ENCODE measurements around the gene CRACR2A.

Gene CRACR2A

DNA sequence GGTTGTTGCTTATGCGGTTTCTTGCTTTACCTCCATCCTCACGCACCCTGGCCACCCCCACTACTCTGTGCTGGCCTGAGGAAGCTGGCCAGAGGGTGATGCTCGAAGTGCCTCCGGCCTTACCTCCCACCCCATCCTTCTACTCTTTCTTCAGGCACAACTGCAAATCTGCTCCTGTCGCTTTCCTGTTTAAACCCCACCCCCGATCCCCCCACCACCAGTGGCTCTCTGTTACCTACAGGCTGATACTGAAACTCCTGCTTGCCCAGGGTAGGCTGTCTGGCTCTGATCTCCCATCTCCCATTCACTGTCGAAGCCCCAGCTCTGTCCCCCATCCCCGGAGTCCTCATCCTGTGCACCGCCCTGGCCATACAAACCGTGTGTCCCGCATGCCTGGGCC lies 150.4 kb downstream of the CRACR2A start:
- DNase-seq (ENCODE audit: low read depth) = no peak
- no peak overlapping the region for H3K4me3 ChIP-seq (ENCODE audit: low read length)
- TF ChIP-seq, protein P1, sequence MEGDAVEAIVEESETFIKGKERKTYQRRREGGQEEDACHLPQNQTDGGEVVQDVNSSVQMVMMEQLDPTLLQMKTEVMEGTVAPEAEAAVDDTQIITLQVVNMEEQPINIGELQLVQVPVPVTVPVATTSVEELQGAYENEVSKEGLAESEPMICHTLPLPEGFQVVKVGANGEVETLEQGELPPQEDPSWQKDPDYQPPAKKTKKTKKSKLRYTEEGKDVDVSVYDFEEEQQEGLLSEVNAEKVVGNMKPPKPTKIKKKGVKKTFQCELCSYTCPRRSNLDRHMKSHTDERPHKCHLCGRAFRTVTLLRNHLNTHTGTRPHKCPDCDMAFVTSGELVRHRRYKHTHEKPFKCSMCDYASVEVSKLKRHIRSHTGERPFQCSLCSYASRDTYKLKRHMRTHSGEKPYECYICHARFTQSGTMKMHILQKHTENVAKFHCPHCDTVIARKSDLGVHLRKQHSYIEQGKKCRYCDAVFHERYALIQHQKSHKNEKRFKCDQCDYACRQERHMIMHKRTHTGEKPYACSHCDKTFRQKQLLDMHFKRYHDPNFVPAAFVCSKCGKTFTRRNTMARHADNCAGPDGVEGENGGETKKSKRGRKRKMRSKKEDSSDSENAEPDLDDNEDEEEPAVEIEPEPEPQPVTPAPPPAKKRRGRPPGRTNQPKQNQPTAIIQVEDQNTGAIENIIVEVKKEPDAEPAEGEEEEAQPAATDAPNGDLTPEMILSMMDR (IDR thresholded peaks at IDR 0.05; ENCODE audit: insufficient read depth, low read depth, low read length, missing control alignments) = no peak

DNA sequence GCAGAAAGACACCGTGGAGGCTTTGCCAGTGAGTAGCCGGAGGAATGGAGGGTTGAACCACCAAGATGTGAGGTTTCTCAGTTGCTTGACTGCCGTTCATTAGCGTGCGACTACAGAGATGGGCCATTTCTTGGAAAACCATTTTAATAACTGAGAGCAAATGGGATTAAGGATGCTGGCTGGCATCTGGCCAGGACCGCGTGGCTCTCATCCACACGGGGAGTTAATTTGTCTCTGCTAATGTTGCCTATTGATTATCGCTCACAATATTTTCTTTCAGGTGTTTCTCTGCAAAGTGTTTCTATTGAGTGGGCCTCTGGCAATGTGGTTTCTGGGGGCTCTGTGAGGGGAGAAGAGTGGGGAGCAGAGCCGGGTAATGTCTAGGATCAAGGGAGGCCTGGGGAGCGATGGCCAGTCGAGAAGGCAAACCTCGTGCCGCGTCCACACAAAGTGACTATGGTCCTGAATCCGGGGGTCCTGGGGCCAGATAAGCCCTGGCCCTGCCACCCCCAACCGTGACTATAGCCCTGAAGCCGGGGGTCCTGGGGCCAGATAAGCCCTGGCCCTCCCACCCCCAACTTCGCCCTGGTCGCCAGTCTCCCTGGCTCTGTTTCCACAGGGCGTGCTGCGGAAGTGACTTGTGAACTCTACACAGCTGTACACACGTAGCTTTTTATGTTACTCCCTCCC lies 151.3 kb downstream of the CRACR2A start:
- TF ChIP-seq, protein P1 (IDR thresholded peaks at IDR 0.05; ENCODE audit: insufficient read depth, low read depth, low read length, missing control alignments) = no peak
- no peak overlapping the region for H3K4me3 ChIP-seq (ENCODE audit: low read length)
- DNase-seq (ENCODE audit: low read depth) = no peak

DNA sequence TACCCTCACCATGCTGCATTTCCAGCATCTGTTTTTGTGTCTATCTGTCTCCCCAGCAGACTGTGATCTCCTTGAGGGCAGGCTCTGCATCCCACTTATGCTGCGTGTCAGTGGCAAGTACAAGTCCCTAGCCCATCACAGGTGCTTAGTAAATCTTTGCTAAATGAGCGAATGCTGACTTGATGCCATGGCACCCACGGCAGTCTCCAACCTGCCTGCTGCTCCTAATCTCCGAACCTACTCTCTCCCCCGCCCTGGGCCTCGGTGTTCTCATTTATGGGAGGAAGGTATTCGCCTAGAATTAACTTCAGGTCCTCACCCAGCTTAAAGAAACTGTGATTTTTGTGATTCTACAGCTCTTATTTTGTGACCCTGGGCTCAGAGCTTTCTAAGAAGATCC lies 152.0 kb downstream of the CRACR2A start:
- TF ChIP-seq, protein P1 (IDR thresholded peaks at IDR 0.05; ENCODE audit: insufficient read depth, low read depth, low read length, missing control alignments) = no peak
- no peak for DNase-seq (ENCODE audit: low read depth)
- no peak overlapping the region for H3K4me3 ChIP-seq (ENCODE audit: low read length)

DNA sequence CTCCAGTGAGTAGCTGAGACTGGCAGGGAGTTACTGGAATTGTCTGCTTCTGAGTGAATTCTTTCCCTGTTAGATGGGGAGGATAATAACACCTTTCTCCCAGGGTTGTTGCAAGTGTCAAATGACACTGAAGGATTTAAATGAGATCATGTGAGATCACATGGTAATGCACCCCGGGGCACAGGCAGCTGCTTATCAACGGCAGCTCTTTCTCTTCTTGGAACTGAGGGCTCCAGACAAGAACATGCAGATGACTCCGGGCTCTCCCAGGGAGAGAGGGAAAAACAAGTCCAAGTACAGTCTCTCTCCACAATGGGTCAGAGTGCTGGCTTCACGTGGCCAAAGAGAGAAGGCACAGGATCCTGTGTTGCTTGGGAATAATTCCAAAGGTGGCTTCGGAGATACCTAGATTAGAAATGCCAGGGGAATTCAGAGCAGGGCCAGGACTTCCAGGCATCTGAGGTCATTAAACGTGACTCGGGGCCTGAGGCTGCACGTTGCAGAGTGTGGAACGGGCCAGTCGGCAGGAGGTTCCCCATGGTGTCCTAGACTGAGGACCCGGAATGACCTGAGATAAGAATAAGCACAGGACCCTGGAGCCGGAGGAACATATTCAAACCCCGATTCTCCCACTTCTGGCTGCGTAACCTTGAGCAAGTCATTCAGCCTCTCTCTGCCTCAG lies 152.7 kb downstream of the CRACR2A start:
- DNase-seq (ENCODE audit: low read depth) = peak; percentile 14
- no peak overlapping the region for H3K4me3 ChIP-seq (ENCODE audit: low read length)
- TF ChIP-seq, protein P1 (IDR thresholded peaks at IDR 0.05; ENCODE audit: insufficient read depth, low read depth, low read length, missing control alignments) = no peak

DNA sequence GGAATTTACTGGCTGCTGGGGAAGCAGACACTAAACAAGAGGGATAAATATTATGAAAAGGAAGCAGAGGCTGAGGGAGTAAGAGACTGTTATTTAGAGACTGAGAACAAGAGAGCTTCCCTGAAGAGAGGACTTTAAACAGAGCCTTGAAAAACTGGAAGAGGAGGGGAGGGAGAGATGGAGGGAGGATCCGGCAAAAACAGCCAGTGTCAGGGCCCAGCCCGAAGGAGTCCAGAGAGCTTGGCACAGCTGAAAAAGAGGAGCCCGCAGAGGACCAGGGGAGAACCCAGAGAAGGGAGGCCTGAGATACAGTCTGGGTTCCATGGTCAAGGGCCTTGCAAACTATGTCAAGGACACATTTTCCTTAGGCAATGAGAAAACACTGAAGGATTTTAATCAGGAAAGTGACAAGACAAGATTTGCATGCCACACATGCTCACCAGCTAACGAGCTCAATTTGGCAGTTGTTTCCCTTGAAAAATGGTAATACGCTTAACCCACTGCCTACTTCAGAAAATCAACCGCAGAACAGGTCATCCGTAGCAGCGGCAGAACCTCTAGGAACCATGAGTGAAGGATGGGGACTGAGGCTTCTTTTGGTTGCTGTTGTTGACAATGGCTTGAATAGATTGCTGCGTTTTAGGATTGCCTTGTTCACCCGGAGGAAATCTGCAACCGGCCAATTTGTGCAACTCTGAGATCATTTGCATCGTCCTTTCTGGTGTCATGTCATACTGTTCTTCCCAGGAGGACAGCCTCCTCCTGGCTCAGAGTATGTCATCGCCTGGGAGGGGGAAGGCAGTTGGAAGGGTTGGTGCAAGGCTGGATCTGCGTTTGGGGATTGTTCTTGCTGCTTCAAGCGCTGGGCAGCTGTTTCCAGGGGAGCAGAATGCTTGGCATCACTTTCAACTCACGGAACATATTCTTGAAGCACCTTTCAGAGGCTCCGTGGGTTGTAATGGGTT lies 153.7 kb downstream of the CRACR2A start:
- TF ChIP-seq, protein P1 (IDR thresholded peaks at IDR 0.05; ENCODE audit: insufficient read depth, low read depth, low read length, missing control alignments) = no peak
- DNase-seq (ENCODE audit: low read depth) = no peak
- H3K4me3 ChIP-seq (ENCODE audit: low read length) = no peak overlapping the region

DNA sequence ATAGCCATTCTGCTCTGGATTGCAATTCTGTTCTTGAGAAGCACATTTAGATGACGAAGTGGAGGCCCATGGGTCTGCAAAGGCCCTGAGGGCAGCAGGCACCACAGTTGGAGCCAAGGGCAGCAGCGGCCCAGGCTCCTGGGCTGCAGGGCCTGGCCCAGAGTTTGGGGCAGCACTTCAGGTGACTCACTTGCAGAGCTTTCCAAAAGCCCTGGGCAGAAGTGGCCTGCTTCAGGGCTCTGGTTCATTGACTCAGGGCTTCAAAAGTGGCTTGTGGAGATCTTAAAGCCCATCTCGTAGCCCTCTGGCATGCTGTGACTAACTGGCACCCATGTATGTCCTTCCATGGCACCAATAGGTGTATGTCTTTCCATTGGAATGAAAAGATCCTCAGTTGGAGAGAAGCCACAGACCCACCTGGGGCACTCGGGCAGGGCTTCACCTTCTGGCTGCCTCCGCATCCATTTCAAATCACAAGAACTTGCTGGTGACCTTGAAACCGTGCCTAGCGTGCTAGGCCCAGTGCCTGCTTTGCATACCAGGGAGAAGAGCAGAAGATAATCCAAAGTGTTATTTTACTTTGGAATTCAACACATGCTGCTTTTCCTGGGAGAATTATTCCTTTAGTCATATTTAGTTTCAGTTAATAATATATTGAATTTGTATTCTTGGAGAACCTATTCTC lies 155.2 kb downstream of the CRACR2A start:
- DNase-seq (ENCODE audit: low read depth) = no peak
- TF ChIP-seq, protein P1 (IDR thresholded peaks at IDR 0.05; ENCODE audit: insufficient read depth, low read depth, low read length, missing control alignments) = no peak
- no peak overlapping the region for H3K4me3 ChIP-seq (ENCODE audit: low read length)

Measured in epithelial cell of esophagus (primary cell).